HepG2 (cell line): Measurements from ENCODE around the gene SFR1. TPM values are rescaled to one million over a fixed set of nuclear protein-coding genes. Genes with fewer than 3 reads are reported as not detected.

Source experiments
- HNF4A ChIP-seq: sonication (generic); formaldehyde crosslinking; IDR thresholded peaks from 2 replicates; pipeline ENCODE4 v1.4.0; 2020; ENCODE audit warnings: missing genetic modification reagents
- ISL2 ChIP-seq: sonication (generic); formaldehyde crosslinking; IDR thresholded peaks from 2 replicates; pipeline ENCODE4 v1.5.0; 2020; ENCODE audit warnings: missing genetic modification reagents
- KDM5A ChIP-seq: fragments of 200-600 bp; sonication (generic); IDR thresholded peaks from 2 replicates; pipeline ENCODE4 v1.7.0; 2018; ENCODE audit warnings: antibody characterized with exemption, mild to moderate bottlenecking, low read length, borderline replicate concordance
- KDM5B ChIP-seq: sonication (generic); formaldehyde crosslinking; IDR thresholded peaks from 2 replicates; pipeline ENCODE4 v1.4.0; 2020; ENCODE audit warnings: missing genetic modification reagents, mild to moderate bottlenecking, borderline replicate concordance
- POLR2A ChIP-seq, 2 experiments: IDR thresholded peaks; 2 replicates each; pipeline ENCODE4 v1.6.1; 2011; ENCODE audit warnings: low read depth in 2 of 2, low read length in 2 of 2, mild to moderate bottlenecking in 1 of 2, moderate library complexity in 1 of 2; ENCODE audit not compliant: insufficient read depth in 1 of 2
- POLR2AphosphoS2 ChIP-seq: IDR thresholded peaks from 2 replicates; pipeline ENCODE4 v1.6.1; 2011; ENCODE audit warnings: low read depth, low read length, improper control_type of control experiment
- PPARG ChIP-seq: conservative IDR thresholded peaks from 2 replicates; pipeline ENCODE4 v1.6.1; 2016; ENCODE audit warnings: missing biosample characterization, missing genetic modification reagents
- RFX1 ChIP-seq: fragments of 450-650 bp; IDR thresholded peaks from 2 replicates; pipeline ENCODE4 v1.6.1; 2017
- TBP ChIP-seq: sonication (generic); formaldehyde crosslinking; IDR thresholded peaks from 2 replicates; pipeline ENCODE4 v1.5.0; 2020; ENCODE audit warnings: missing genetic modification reagents
- TEAD2 ChIP-seq: sonication (generic); formaldehyde crosslinking; IDR thresholded peaks from 2 replicates; pipeline ENCODE4 v1.9.0; 2021; ENCODE audit warnings: missing genetic modification reagents
- TOPORS ChIP-seq: sonication (generic); formaldehyde crosslinking; IDR thresholded peaks from 2 replicates; pipeline ENCODE4 v1.8.0; 2023; ENCODE audit warnings: mild to moderate bottlenecking, missing genetic modification reagents
- TRIM24 ChIP-seq: sonication (generic); formaldehyde crosslinking; IDR thresholded peaks from 2 replicates; pipeline ENCODE4 v1.8.0; 2022; ENCODE audit warnings: mild to moderate bottlenecking, missing genetic modification reagents
- YEATS2 ChIP-seq: sonication (generic); formaldehyde crosslinking; IDR thresholded peaks from 2 replicates; pipeline ENCODE4 v1.4.0; 2020; ENCODE audit warnings: missing genetic modification reagents, borderline replicate concordance
- ZNF501 ChIP-seq: sonication (generic); formaldehyde crosslinking; IDR thresholded peaks from 2 replicates; pipeline ENCODE4 v1.5.1; 2020; ENCODE audit warnings: mild to moderate bottlenecking, moderate library complexity, missing genetic modification reagents
- ZNF614 ChIP-seq: IDR thresholded peaks from 2 replicates; pipeline ENCODE4 v1.6.1; 2018; ENCODE audit warnings: missing biosample characterization, missing genetic modification reagents, inconsistent platforms, borderline replicate concordance
- polyA plus RNA-seq, 8 experiments: library from polyadenylated mRNA; depleted of rRNA in 3 of 8; stranded (reverse) in 7 of 8; unstranded in 1 of 8; fragments of >200 nt; fragmentation: Illumina TruSeq in 4 of 8; extraction: Trizol in 4 of 8; gene quantifications; 2 replicates each; pipeline versions ENCODE4 v1.2.1 to v1.2.3, GENCODE V29; 2011 to 2016; ENCODE audit warnings: low read depth in 4 of 8, missing spikeins in 1 of 8, mixed read lengths in 1 of 8; ENCODE audit not compliant: insufficient read depth in 1 of 8
- total RNA-seq, 5 experiments: library from RNA; depleted of rRNA; stranded (reverse); fragments of >200 nt; fragmentation: Illumina TruSeq; extraction: Trizol; gene quantifications; 2 replicates each; pipeline ENCODE4 v1.2.3, GENCODE V29; 2016; ENCODE audit warnings: low read depth in 1 of 5
- TF ChIP-seq, protein P1 (sequence below): sonication (generic); formaldehyde crosslinking; conservative IDR thresholded peaks from 2 replicates; pipeline ENCODE4 v1.8.0; 2022; ENCODE audit warnings: low read depth, missing genetic modification reagents
- TF ChIP-seq, protein P2 (sequence below): sonication (generic); formaldehyde crosslinking; IDR thresholded peaks from 2 replicates; pipeline ENCODE4 v1.8.0; 2023; ENCODE audit warnings: mild to moderate bottlenecking, missing genetic modification reagents
- TF ChIP-seq, protein P3 (sequence below): sonication (generic); formaldehyde crosslinking; IDR thresholded peaks from 2 replicates; pipeline ENCODE4 v1.4.0; 2020; ENCODE audit warnings: missing genetic modification reagents, borderline replicate concordance
- TF ChIP-seq, protein P4 (sequence below): sonication (generic); formaldehyde crosslinking; IDR thresholded peaks from 2 replicates; pipeline ENCODE4 v1.5.1; 2020; ENCODE audit warnings: mild to moderate bottlenecking, moderate library complexity, missing genetic modification reagents

The SFR1 gene
- total and polyA plus RNA-seq, 2 of the 13 experiments (the other 11 are each of a cell fraction or from before 2014, with no cell fraction given) = 2.2 to 6.1 TPM

DNA sequence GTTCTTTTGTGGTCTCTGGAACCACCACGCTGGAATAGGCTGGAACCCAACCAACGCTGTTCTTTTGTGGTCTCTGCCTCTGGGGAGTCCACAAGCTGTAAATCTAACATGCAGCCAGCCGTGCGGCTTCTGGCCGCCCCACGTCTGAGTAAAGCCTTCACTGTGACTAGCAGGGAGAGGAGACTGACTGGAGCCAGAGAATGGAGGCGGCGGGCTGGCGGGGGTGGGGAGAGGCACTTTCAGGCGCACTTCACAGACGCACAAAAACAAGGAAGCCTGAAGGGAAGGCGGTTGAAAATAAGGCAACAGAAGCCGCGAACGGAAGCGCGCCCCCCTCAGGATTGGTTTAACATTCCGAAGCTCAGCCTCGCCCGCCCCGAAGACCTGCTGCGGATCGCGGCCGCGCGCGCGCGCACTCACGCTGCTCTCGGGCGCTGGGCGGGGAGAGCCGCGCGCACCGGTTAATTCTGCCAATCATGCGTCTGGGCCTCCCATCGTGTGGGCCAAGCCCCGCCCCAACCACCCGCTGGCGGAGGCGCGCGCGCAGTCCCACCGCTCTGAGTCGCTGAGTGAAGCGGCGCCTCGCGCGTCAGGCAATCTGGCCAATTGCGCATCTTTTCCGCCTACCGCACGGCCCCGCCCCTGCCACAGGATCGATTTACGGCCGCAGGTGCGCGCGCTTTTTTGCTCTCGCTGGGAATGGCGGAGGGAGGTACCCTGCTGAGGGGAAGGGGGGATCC, at the start of gene SFR1 (continued):
- TF ChIP-seq TRIM24 (CRISPR knock-in tag) (no peak), ISL2 (CRISPR knock-in tag) (peak; percentile 51; the same call in 1 of the 2 replicates), HNF4A (CRISPR knock-in tag) (no peak), POLR2AphosphoS2 (no peak), YEATS2 (CRISPR knock-in tag) (peak; percentile 56; the same call in 1 of the 2 replicates), PPARG (CRISPR knock-in tag) (0 out of 2 replicates have a peak, but pooled peaks have one; percentile 22), POLR2A (IDR thresholded peaks at IDR 0.05; ENCODE audit: insufficient read depth in 1 of 2, low read depth in 2 of 2, low read length in 2 of 2) (peak; percentile 71 to 92), ZNF614 (0 out of 2 replicates have a peak, but pooled peaks have one; percentile 29), RFX1 (no peak), KDM5A (peak; percentile 9; the same call in 1 of the 2 replicates), KDM5B (CRISPR knock-in tag) (peak; percentile 57; the same call in 1 of the 2 replicates), TEAD2 (CRISPR knock-in tag) (no peak), TOPORS (CRISPR knock-in tag) (no peak), TBP (CRISPR knock-in tag) (no peak), ZNF501 (CRISPR knock-in tag) (peak; percentile 79)
- TF ChIP-seq, protein P1, sequence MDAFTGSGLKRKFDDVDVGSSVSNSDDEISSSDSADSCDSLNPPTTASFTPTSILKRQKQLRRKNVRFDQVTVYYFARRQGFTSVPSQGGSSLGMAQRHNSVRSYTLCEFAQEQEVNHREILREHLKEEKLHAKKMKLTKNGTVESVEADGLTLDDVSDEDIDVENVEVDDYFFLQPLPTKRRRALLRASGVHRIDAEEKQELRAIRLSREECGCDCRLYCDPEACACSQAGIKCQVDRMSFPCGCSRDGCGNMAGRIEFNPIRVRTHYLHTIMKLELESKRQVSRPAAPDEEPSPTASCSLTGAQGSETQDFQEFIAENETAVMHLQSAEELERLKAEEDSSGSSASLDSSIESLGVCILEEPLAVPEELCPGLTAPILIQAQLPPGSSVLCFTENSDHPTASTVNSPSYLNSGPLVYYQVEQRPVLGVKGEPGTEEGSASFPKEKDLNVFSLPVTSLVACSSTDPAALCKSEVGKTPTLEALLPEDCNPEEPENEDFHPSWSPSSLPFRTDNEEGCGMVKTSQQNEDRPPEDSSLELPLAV (CRISPR knock-in tag) = no peak
- TF ChIP-seq, protein P2, sequence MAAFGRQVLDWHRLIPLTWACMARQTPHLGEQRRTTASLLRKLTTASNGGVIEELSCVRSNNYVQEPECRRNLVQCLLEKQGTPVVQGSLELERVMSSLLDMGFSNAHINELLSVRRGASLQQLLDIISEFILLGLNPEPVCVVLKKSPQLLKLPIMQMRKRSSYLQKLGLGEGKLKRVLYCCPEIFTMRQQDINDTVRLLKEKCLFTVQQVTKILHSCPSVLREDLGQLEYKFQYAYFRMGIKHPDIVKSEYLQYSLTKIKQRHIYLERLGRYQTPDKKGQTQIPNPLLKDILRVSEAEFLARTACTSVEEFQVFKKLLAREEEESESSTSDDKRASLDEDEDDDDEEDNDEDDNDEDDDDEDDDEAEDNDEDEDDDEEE (CRISPR knock-in tag) = peak; percentile 70; the same call in 1 of the 2 replicates
- TF ChIP-seq, protein P3, sequence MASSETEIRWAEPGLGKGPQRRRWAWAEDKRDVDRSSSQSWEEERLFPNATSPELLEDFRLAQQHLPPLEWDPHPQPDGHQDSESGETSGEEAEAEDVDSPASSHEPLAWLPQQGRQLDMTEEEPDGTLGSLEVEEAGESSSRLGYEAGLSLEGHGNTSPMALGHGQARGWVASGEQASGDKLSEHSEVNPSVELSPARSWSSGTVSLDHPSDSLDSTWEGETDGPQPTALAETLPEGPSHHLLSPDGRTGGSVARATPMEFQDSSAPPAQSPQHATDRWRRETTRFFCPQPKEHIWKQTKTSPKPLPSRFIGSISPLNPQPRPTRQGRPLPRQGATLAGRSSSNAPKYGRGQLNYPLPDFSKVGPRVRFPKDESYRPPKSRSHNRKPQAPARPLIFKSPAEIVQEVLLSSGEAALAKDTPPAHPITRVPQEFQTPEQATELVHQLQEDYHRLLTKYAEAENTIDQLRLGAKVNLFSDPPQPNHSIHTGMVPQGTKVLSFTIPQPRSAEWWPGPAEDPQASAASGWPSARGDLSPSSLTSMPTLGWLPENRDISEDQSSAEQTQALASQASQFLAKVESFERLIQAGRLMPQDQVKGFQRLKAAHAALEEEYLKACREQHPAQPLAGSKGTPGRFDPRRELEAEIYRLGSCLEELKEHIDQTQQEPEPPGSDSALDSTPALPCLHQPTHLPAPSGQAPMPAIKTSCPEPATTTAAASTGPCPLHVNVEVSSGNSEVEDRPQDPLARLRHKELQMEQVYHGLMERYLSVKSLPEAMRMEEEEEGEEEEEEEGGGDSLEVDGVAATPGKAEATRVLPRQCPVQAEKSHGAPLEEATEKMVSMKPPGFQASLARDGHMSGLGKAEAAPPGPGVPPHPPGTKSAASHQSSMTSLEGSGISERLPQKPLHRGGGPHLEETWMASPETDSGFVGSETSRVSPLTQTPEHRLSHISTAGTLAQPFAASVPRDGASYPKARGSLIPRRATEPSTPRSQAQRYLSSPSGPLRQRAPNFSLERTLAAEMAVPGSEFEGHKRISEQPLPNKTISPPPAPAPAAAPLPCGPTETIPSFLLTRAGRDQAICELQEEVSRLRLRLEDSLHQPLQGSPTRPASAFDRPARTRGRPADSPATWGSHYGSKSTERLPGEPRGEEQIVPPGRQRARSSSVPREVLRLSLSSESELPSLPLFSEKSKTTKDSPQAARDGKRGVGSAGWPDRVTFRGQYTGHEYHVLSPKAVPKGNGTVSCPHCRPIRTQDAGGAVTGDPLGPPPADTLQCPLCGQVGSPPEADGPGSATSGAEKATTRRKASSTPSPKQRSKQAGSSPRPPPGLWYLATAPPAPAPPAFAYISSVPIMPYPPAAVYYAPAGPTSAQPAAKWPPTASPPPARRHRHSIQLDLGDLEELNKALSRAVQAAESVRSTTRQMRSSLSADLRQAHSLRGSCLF (CRISPR knock-in tag) = no peak
- TF ChIP-seq, protein P4, sequence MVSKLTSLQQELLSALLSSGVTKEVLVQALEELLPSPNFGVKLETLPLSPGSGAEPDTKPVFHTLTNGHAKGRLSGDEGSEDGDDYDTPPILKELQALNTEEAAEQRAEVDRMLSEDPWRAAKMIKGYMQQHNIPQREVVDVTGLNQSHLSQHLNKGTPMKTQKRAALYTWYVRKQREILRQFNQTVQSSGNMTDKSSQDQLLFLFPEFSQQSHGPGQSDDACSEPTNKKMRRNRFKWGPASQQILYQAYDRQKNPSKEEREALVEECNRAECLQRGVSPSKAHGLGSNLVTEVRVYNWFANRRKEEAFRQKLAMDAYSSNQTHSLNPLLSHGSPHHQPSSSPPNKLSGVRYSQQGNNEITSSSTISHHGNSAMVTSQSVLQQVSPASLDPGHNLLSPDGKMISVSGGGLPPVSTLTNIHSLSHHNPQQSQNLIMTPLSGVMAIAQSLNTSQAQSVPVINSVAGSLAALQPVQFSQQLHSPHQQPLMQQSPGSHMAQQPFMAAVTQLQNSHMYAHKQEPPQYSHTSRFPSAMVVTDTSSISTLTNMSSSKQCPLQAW (CRISPR knock-in tag) = 0 out of 2 replicates have a peak, but pooled peaks have one; percentile 24
